Hepatocyte (in vitro differentiated cells): ENCODE data around the gene SARS2. TPM values are rescaled to one million over a fixed set of nuclear protein-coding genes. Genes with fewer than 3 reads are reported as not detected.
A peak's percentile ranks its signal among the peaks of the same experiment; 100 is the strongest.

Source experiments
- DNase-seq: peaks from one replicate; pipeline ENCODE4 v3.0.0-alpha.2; 2016; ENCODE audit warnings: low spot score
- H2AFZ ChIP-seq: fragments of 200-600 bp; sonication (generic); 2 replicates; pipeline ENCODE4 v1.6.0; 2016; ENCODE audit warnings: antibody characterized with exemption, mild to moderate bottlenecking
- H3K27ac ChIP-seq: fragments of 200-600 bp; sonication (generic); 2 replicates; pipeline ENCODE4 v1.5.1; 2016; ENCODE audit warnings: mild to moderate bottlenecking
- H3K27me3 ChIP-seq: fragments of 200-600 bp; sonication (generic); 2 replicates; pipeline ENCODE4 v1.6.1; 2016
- H3K36me3 ChIP-seq: fragments of 200-600 bp; sonication (generic); replicated peaks from 2 replicates; pipeline ENCODE4 v1.5.1; 2016; ENCODE audit warnings: low read depth; ENCODE audit not compliant: insufficient read depth
- H3K4me1 ChIP-seq: fragments of 200-600 bp; sonication (generic); 2 replicates; pipeline ENCODE4 v1.5.1; 2016; ENCODE audit warnings: mild to moderate bottlenecking, moderate library complexity; ENCODE audit not compliant: insufficient read depth
- H3K4me2 ChIP-seq: fragments of 200-600 bp; sonication (generic); 2 replicates; pipeline ENCODE4 v1.6.0; 2016
- H3K4me3 ChIP-seq: fragments of 200-600 bp; sonication (generic); 2 replicates; pipeline ENCODE4 v1.5.1; 2016; ENCODE audit warnings: mild to moderate bottlenecking
- H3K79me2 ChIP-seq: fragments of 200-600 bp; sonication (generic); 2 replicates; pipeline ENCODE4 v1.6.0; 2017; ENCODE audit warnings: mild to moderate bottlenecking
- H3K9me2 ChIP-seq: fragments of 200-600 bp; sonication (generic); replicated peaks from 2 replicates; pipeline ENCODE4 v1.6.0; 2017; ENCODE audit warnings: mild to moderate bottlenecking; ENCODE audit not compliant: insufficient read depth
- H3K9me3 ChIP-seq: fragments of 200-600 bp; sonication (generic); 2 replicates; pipeline ENCODE4 v1.5.1; 2016; ENCODE audit warnings: low read depth, mild to moderate bottlenecking
- H4K20me1 ChIP-seq: fragments of 200-600 bp; sonication (generic); 2 replicates; pipeline ENCODE4 v1.6.0; 2016; ENCODE audit warnings: mild to moderate bottlenecking; ENCODE audit not compliant: insufficient read depth, poor library complexity, severe bottlenecking
- CTCF ChIP-seq: fragments of 200-600 bp; sonication (generic); IDR thresholded peaks from 2 replicates; pipeline ENCODE4 v1.5.1; 2016; ENCODE audit warnings: antibody characterized with exemption, mild to moderate bottlenecking; ENCODE audit not compliant: poor library complexity
- EZH2 ChIP-seq: fragments of 200-600 bp; sonication (generic); IDR thresholded peaks from 2 replicates; pipeline ENCODE4 v1.6.1; 2016; ENCODE audit warnings: antibody characterized with exemption, mild to moderate bottlenecking, borderline replicate concordance
- EZH2phosphoT487 ChIP-seq: fragments of 200-600 bp; sonication (generic); IDR thresholded peaks from one replicate; pipeline ENCODE4 v1.6.1; 2018; ENCODE audit warnings: antibody characterized with exemption, mild to moderate bottlenecking, low read depth, moderate library complexity; ENCODE audit not compliant: unreplicated experiment, severe bottlenecking
- WGBS: methylation state at CpG from one replicate; pipeline ENCODE4 v1.1.6; 2016; ENCODE audit warnings: low lambda C conversion rate; ENCODE audit errors: missing lambda C conversion rate; 5-methylcytosine and 5-hydroxymethylcytosine counted together
- polyA plus RNA-seq: library from polyadenylated mRNA; unstranded; fragments of >200 nt; fragmentation: Nextera tagmentation; extraction: Ambion mirVana; gene quantifications from 2 replicates; pipeline ENCODE4 v1.2.1, GENCODE V29; 2016
- total RNA-seq: library from RNA; depleted of rRNA; stranded (reverse); fragments of >200 nt; gene quantifications from 2 replicates; pipeline ENCODE4 v1.2.3, GENCODE V29; 2014

SARS2 gene
- total and polyA plus RNA-seq, 2 experiments from 2014 or later: 24.2 to 47.7 TPM

- no peak overlapping the region for H2AFZ ChIP-seq
- WGBS: 66% methylated on average over 5 of the region's 5 CpGs
- H4K20me1 ChIP-seq: no peaks in the 10 kb centered on the region
- H3K36me3 ChIP-seq: no peaks in the 10 kb centered on the region
- H3K9me2 ChIP-seq: no peaks in the 10 kb centered on the region
- no peaks in the 10 kb centered on the region for H3K79me2 ChIP-seq
- H3K27ac ChIP-seq: no peak overlapping the region
- no peaks in the 10 kb centered on the region for H3K27me3 ChIP-seq
- no peaks in the 10 kb centered on the region for H3K9me3 ChIP-seq
- no peak overlapping the region for H3K4me2 ChIP-seq
- H3K4me3 ChIP-seq: no peak overlapping the region
- no peak for DNase-seq
- TF ChIP-seq EZH2 (no peak), EZH2phosphoT487 (no peak), CTCF (no peak)
- H3K4me1 ChIP-seq: no peaks in the 10 kb centered on the region
These were observed 9.4 kb upstream of the SARS2 start for GRCh38 chr19:38939957-38940356.

DNA sequence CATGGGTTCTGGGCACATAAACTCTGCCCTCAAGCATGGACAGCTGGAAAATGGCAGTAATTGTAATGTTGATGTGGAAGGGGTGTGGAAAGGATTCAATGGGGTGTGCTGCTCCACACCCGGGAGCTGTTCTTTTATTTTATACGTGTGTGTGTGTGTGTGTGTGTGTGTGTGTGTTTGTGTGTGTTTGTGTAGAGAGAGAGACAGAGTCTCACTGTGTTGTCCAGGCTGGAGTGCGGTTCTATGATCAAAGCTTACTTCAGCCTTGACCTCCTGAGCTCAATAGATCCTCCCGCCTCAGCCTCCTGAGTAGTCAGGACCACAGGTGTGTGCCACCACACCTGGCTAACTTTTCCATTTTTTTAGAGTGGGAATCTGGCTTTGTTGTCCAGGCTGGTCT is 3.0 kb upstream of the SARS2 start:
- Histone ChIP-seq H3K9me2 (no peaks in the 10 kb centered on the region), H3K9me3 (no peaks in the 10 kb centered on the region), H2AFZ (no peak overlapping the region), H3K79me2 (peaks cover 32% of the 10 kb centered on the region), H3K27ac (no peak overlapping the region), H4K20me1 (no peaks in the 10 kb centered on the region), H3K4me2 (no peak overlapping the region), H3K36me3 (no peaks in the 10 kb centered on the region), H3K4me3 (no peak overlapping the region), H3K4me1 (peaks cover 4% of the 10 kb centered on the region), H3K27me3 (no peaks in the 10 kb centered on the region)
- no peak for TF ChIP-seq CTCF
- TF ChIP-seq EZH2: no peak
- no peak for TF ChIP-seq EZH2phosphoT487
- DNase-seq: no peak
- 98% methylated on average over 3 of the region's 4 CpGs for WGBS

GRCh38 chr19:38932425-38933179 is 2.0 kb upstream of the SARS2 start:
- H4K20me1 ChIP-seq: no peaks in the 10 kb centered on the region
- no peak for DNase-seq
- peak overlapping the region; percentile 89 for H3K4me2 ChIP-seq

More at GRCh38 chr19:38932425-38933179, 2.0 kb upstream of the SARS2 start:
- H3K27me3 ChIP-seq: no peaks in the 10 kb centered on the region
- H3K9me2 ChIP-seq: no peaks in the 10 kb centered on the region
- no peaks in the 10 kb centered on the region for H3K9me3 ChIP-seq
- H2AFZ ChIP-seq: no peak overlapping the region
- TF ChIP-seq CTCF (peak; percentile 34), EZH2phosphoT487 (no peak)
- H3K36me3 ChIP-seq: no peaks in the 10 kb centered on the region
- H3K27ac ChIP-seq: no peak overlapping the region
- WGBS: 98% methylated on average over 29 of the region's 29 CpGs
- no peak overlapping the region for H3K4me3 ChIP-seq
- peaks cover 4% of the 10 kb centered on the region for H3K4me1 ChIP-seq
- peaks cover 39% of the 10 kb centered on the region for H3K79me2 ChIP-seq
